ENCODE measurements around the gene HLTF.

DNA sequence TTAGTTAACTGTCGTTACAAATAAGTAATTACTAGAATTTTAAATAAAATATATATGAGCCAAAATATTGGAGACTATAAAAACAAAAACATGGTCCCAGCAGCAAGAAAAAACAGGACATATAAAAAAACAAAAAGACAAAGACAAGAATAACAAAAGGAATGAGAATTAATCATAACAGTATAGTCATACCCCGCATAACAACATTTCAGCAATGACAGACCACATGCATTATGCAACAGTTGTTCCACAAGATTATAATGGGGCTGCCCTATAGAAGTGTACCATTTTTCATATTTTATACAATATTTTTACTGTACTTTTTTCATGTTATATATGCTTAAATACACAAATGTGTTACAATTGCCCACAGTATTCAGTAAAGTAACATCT is 5.6 kb downstream of the HLTF start:
- TF ChIP-seq, protein P1, sequence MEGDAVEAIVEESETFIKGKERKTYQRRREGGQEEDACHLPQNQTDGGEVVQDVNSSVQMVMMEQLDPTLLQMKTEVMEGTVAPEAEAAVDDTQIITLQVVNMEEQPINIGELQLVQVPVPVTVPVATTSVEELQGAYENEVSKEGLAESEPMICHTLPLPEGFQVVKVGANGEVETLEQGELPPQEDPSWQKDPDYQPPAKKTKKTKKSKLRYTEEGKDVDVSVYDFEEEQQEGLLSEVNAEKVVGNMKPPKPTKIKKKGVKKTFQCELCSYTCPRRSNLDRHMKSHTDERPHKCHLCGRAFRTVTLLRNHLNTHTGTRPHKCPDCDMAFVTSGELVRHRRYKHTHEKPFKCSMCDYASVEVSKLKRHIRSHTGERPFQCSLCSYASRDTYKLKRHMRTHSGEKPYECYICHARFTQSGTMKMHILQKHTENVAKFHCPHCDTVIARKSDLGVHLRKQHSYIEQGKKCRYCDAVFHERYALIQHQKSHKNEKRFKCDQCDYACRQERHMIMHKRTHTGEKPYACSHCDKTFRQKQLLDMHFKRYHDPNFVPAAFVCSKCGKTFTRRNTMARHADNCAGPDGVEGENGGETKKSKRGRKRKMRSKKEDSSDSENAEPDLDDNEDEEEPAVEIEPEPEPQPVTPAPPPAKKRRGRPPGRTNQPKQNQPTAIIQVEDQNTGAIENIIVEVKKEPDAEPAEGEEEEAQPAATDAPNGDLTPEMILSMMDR (conservative IDR thresholded peaks at IDR 0.05; ENCODE audit: low read depth in 2 of 2): no peak
- TF ChIP-seq EZH2 (IDR thresholded peaks at IDR 0.05; ENCODE audit: low read depth, unreplicated experiment): no peak

Data from GM23338 (cell line).